Endothelial cell of umbilical vein (primary cell): ENCODE results near the gene EIF2B5. TPM values are rescaled to one million over a fixed set of nuclear protein-coding genes. Genes with fewer than 3 reads are reported as not detected.

Experiments used
- BruUV-seq: library from RNA; stranded (reverse); fragments of 400-500 nt; replicated peaks from 2 replicates; lab custom pipeline; 2021; lab: Mats Ljungman, UMichigan
- CTCF ChIA-PET: fragments of 300-600, 350-600 bp; sonication (Branson Sonifier 250); formaldehyde crosslinking; loops from one replicate; lab custom pipeline; 2021; ENCODE audit warnings: antibody characterized with exemption, inconsistent platforms; lab: Charles Lee
- POLR2A ChIA-PET: fragments of 300-600, 350-600 bp; sonication (Branson Sonifier 250); formaldehyde crosslinking; loops from one replicate; lab custom pipeline; 2021; ENCODE audit warnings: antibody characterized with exemption, inconsistent platforms; lab: Charles Lee
- DNase-seq: peaks from one replicate; pipeline ENCODE4 v3.0.0-alpha.2; 2011; ENCODE audit warnings: low read depth, low spot score
- FAIRE-seq: peaks from 2 replicates; lab custom pipeline; 2011; peaks lifted over from hg19 to GRCh38; lab: Jason Lieb, UNC
- H2AFZ ChIP-seq: 2 replicates; pipeline ENCODE4 v1.6.0; 2012; ENCODE audit warnings: low read depth, low read length, control low read depth, inconsistent platforms
- H3K27ac ChIP-seq: 2 replicates; pipeline ENCODE4 v1.5.1; 2011; ENCODE audit warnings: low read depth, mild to moderate bottlenecking, control low read depth, low read length, moderate library complexity; ENCODE audit not compliant: insufficient read depth
- H3K27me3 ChIP-seq, 2 experiments: 2 replicates each; pipeline versions ENCODE4 v1.6.0 to v1.6.1; 2011; ENCODE audit warnings: low read length in 2 of 2, mixed read lengths in 1 of 2; ENCODE audit not compliant: control insufficient read depth in 2 of 2, insufficient read depth in 2 of 2
- H3K36me3 ChIP-seq, 2 experiments: 2 replicates in 1 of 2; 3 replicates in 1 of 2; pipeline ENCODE4 v1.5.1; 2011; ENCODE audit warnings: low read length in 2 of 2, mild to moderate bottlenecking in 1 of 2, moderate library complexity in 1 of 2; ENCODE audit not compliant: control insufficient read depth in 2 of 2, insufficient read depth in 2 of 2; ENCODE audit errors: extremely low read depth in 1 of 2
- H3K4me1 ChIP-seq: 3 replicates; pipeline ENCODE4 v1.5.1; 2011; ENCODE audit warnings: mild to moderate bottlenecking, low read length; ENCODE audit not compliant: control insufficient read depth, insufficient read depth; ENCODE audit errors: extremely low read depth
- H3K4me2 ChIP-seq: 2 replicates; pipeline ENCODE4 v1.6.1; 2011; ENCODE audit warnings: low read length, control low read depth, mixed read lengths; ENCODE audit not compliant: insufficient read depth
- H3K4me3 ChIP-seq, 3 experiments: fragments of 200-600 bp in 1 of 3; sonication (generic), shearing (Covaris generic) in 1 of 3; replicated peaks in 1 of 3; 2 replicates each; pipeline ENCODE4 v1.5.1; 2011 to 2016; ENCODE audit warnings: control low read depth in 3 of 3, low read length in 3 of 3, mild to moderate bottlenecking in 2 of 3, inconsistent platforms in 1 of 3, low read depth in 1 of 3, moderate library complexity in 1 of 3; ENCODE audit not compliant: insufficient read depth in 1 of 3
- H3K79me2 ChIP-seq: 2 replicates; pipeline ENCODE4 v1.6.0; 2012; ENCODE audit warnings: low read length, inconsistent platforms; ENCODE audit not compliant: control insufficient read depth, insufficient read depth
- H3K9ac ChIP-seq: replicated peaks from 2 replicates; pipeline ENCODE3; 2011; ENCODE audit warnings: low read length, control low read depth; ENCODE audit not compliant: insufficient read depth; ENCODE audit errors: extremely low read depth
- H3K9me1 ChIP-seq: replicated peaks from 3 replicates; pipeline ENCODE4 v1.6.0; 2011; ENCODE audit warnings: mild to moderate bottlenecking, low read length; ENCODE audit not compliant: control insufficient read depth, insufficient read depth; ENCODE audit errors: extremely low read depth
- H3K9me3 ChIP-seq: replicated peaks from 2 replicates; pipeline ENCODE4 v1.5.1; 2012; ENCODE audit warnings: low read length, inconsistent platforms; ENCODE audit not compliant: control insufficient read depth, insufficient read depth
- H4K20me1 ChIP-seq: replicated peaks from 2 replicates; pipeline ENCODE3; 2011; ENCODE audit warnings: mild to moderate bottlenecking, low read length; ENCODE audit not compliant: control insufficient read depth, insufficient read depth; ENCODE audit errors: extremely low read depth
- CTCF ChIP-seq, 2 donors: IDR thresholded peaks; 1 replicate in 1 of 2; 2 replicates in 1 of 2; pipeline ENCODE4 v1.5.1; 2011; ENCODE audit warnings: low read length in 2 of 2, mild to moderate bottlenecking in 2 of 2, moderate library complexity in 2 of 2, control low read depth in 1 of 2, inconsistent platforms in 1 of 2, low read depth in 1 of 2; ENCODE audit not compliant: insufficient read depth in 1 of 2; ENCODE audit errors: extremely low read depth in 1 of 2
- EZH2 ChIP-seq: IDR thresholded peaks from 2 replicates; pipeline ENCODE4 v1.6.1; 2012; ENCODE audit warnings: borderline replicate concordance, low read depth, mild to moderate bottlenecking, moderate library complexity, low read length, inconsistent platforms; ENCODE audit not compliant: severe bottlenecking
- FOS ChIP-seq: IDR thresholded peaks from 2 replicates; pipeline ENCODE4 v1.6.1; 2011; ENCODE audit warnings: mild to moderate bottlenecking, low read length, moderate library complexity, borderline replicate concordance; ENCODE audit not compliant: insufficient read depth
- JUN ChIP-seq: IDR thresholded peaks from 2 replicates; pipeline ENCODE4 v1.6.1; 2011; ENCODE audit warnings: borderline replicate concordance, low read depth; ENCODE audit not compliant: insufficient read length, insufficient read depth
- MAX ChIP-seq: IDR thresholded peaks from 2 replicates; pipeline ENCODE4 v1.6.1; 2011; ENCODE audit not compliant: insufficient read depth, insufficient read length
- MYC ChIP-seq: IDR thresholded peaks from one replicate; pipeline ENCODE4 v1.6.1; 2011; ENCODE audit warnings: mild to moderate bottlenecking, low read depth, low read length
- POLR2A ChIP-seq: IDR thresholded peaks from 2 replicates; pipeline ENCODE4 v1.6.1; 2012; ENCODE audit warnings: low read depth, mild to moderate bottlenecking, control low read depth, low read length
- POLR2AphosphoS5 ChIP-seq: IDR thresholded peaks from 2 replicates; pipeline ENCODE4 v1.6.1; 2012; ENCODE audit warnings: low read depth, mild to moderate bottlenecking, control low read depth, low read length, moderate library complexity; ENCODE audit not compliant: insufficient read depth
- dilution Hi-C: fragments of 300-500 bp; cut with MboI; formaldehyde crosslinking; loops from one replicate; pipeline ENCODE4 v1.15.0; 2019; ENCODE audit warnings: low sequenced_read_pairs; ENCODE audit not compliant: extremely low pct_ligation_motif_present
- intact Hi-C: fragments of 100-400 bp; cut with micrococcal nuclease; formaldehyde crosslinking; loops from one replicate; pipeline ENCODE4 v1.10.0; 2022
- polyA plus RNA-seq, 4 experiments: library from polyadenylated mRNA; depleted of rRNA in 3 of 4; stranded (reverse) in 3 of 4; unstranded in 1 of 4; fragments of >200 nt; gene quantifications; 2 replicates each; pipeline versions ENCODE4 v1.2.1 to v1.2.3, GENCODE V29; 2011 to 2012; ENCODE audit warnings: missing spikeins in 1 of 4
- total RNA-seq: library from RNA; stranded (reverse); gene quantifications from 2 replicates; pipeline ENCODE4 v1.2.3, GENCODE V29; 2021

EIF2B5 gene
- total and polyA plus RNA-seq, 2 donors (not counting 3 experiments of a cell fraction or from before 2014, with no cell fraction given), result 42.7 to 44.7 TPM

DNA sequence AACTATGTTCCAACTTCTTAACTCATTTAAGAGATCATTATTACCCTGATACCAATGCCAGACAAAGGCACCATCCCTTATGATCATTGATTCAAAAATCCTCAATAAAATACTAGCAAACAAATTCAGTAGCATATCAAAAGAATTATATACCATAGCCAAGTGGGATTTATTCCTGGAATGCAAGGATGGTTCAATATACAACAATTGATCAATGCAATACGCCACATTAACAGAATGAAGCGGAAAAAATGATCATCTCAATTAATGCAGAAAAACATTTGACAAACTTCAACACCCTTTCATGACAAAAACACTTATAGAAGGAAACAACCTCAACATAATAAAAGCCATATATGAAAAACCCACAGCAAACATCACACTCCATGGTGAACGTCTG, 43.0 kb upstream of the EIF2B5 start:
- H3K36me3 ChIP-seq, result no peaks in the 10 kb centered on the region
- H3K79me2 ChIP-seq, result no peaks in the 10 kb centered on the region
- dilution Hi-C loops (no loop called here), intact Hi-C loops (no loop called here)
- H3K27me3 ChIP-seq, result no peaks in the 10 kb centered on the region
- no peak for FAIRE-seq
- no TSS peak for BruUV-seq
- H3K27ac ChIP-seq, result no peak overlapping the region
- no peak overlapping the region for H3K4me2 ChIP-seq
- H4K20me1 ChIP-seq, result no peaks in the 10 kb centered on the region
- ChIA-PET CTCF (no interaction called here), POLR2A (no interaction called here)
- no peaks in the 10 kb centered on the region for H3K9me3 ChIP-seq
- TF ChIP-seq FOS (no peak), EZH2 (no peak), CTCF (IDR thresholded peaks at IDR 0.05; ENCODE audit: extremely low read depth in 1 of 2, insufficient read depth in 1 of 2, low read depth in 1 of 2, low read length in 2 of 2) (no peak), MAX (no peak), JUN (no peak), MYC (no peak), POLR2A (no peak), POLR2AphosphoS5 (no peak)
- no peaks in the 10 kb centered on the region for H3K9me1 ChIP-seq
- no peak overlapping the region for H3K9ac ChIP-seq
- DNase-seq, result no peak
- H3K4me1 ChIP-seq, result no peaks in the 10 kb centered on the region
- H2AFZ ChIP-seq, result no peak overlapping the region
- H3K4me3 ChIP-seq, result no peak overlapping the region
